CD14-positive monocyte (primary cell): Measurements from ENCODE around the gene THRB. TPM values are rescaled to one million over a fixed set of nuclear protein-coding genes. Genes with fewer than 3 reads are reported as not detected.

ENCODE experiments used
- DNase-seq, 3 donors: peaks; one replicate each; pipeline ENCODE4 v3.0.0-alpha.2; 2011 to 2022
- H2AFZ ChIP-seq: 2 replicates; pipeline ENCODE4 v1.6.0; 2012; ENCODE audit warnings: mild to moderate bottlenecking, low read depth, low read length, inconsistent platforms; ENCODE audit not compliant: insufficient read depth, poor library complexity, severe bottlenecking
- H3K27ac ChIP-seq, 2 donors: 1 replicate in 1 of 2; 2 replicates in 1 of 2; pipeline ENCODE4 v1.5.1; 2012 to 2013; ENCODE audit warnings: low read length in 2 of 2, control low read depth in 1 of 2, inconsistent platforms in 1 of 2, low read depth in 1 of 2, mild to moderate bottlenecking in 1 of 2
- H3K27me3 ChIP-seq, 2 donors: one replicate each; pipeline versions ENCODE4 v1.6.0 to v1.6.1; 2011 to 2013; ENCODE audit warnings: low read length in 2 of 2; ENCODE audit not compliant: control insufficient read depth in 2 of 2, insufficient read depth in 2 of 2
- H3K36me3 ChIP-seq, 2 donors: replicated peaks in 1 of 2; 1 replicate in 1 of 2; 2 replicates in 1 of 2; pipeline versions ENCODE4 v1.5.1 to v1.6.1; 2012 to 2013; ENCODE audit warnings: low read length in 2 of 2, control low read depth in 1 of 2, inconsistent platforms in 1 of 2, mild to moderate bottlenecking in 1 of 2; ENCODE audit not compliant: insufficient read depth in 2 of 2, control insufficient read depth in 1 of 2
- H3K4me1 ChIP-seq, 2 donors: 1 replicate in 1 of 2; 2 replicates in 1 of 2; pipeline versions ENCODE4 v1.5.1 to v1.6.1; 2012 to 2013; ENCODE audit warnings: low read length in 2 of 2, control low read depth in 1 of 2, inconsistent platforms in 1 of 2, mild to moderate bottlenecking in 1 of 2, moderate library complexity in 1 of 2; ENCODE audit not compliant: insufficient read depth in 2 of 2, control insufficient read depth in 1 of 2
- H3K4me2 ChIP-seq: replicated peaks from 2 replicates; pipeline ENCODE3; 2012; ENCODE audit warnings: low read length, moderate library complexity, mild to moderate bottlenecking; ENCODE audit not compliant: poor library complexity, severe bottlenecking; ENCODE audit errors: extremely low read depth
- H3K4me3 ChIP-seq, 3 experiments: fragments of 200-600 bp in 1 of 3; sonication (generic) in 1 of 3; replicated peaks in 1 of 3; 1 replicate in 2 of 3; 2 replicates in 1 of 3; pipeline ENCODE4 v1.5.1; 2011 to 2013; ENCODE audit warnings: low read length in 3 of 3, mild to moderate bottlenecking in 3 of 3, control low read depth in 2 of 3, low read depth in 2 of 3, inconsistent platforms in 1 of 3, moderate library complexity in 1 of 3
- H3K79me2 ChIP-seq: 2 replicates; pipeline ENCODE4 v1.6.0; 2012; ENCODE audit warnings: mild to moderate bottlenecking, control low read depth, inconsistent platforms, low read length, moderate library complexity; ENCODE audit not compliant: insufficient read depth
- H3K9ac ChIP-seq: 2 replicates; pipeline ENCODE4 v1.6.0; 2017; ENCODE audit warnings: low read length, mild to moderate bottlenecking; ENCODE audit not compliant: insufficient read depth, poor library complexity, severe bottlenecking
- H3K9me3 ChIP-seq, 2 donors: replicated peaks in 1 of 2; 1 replicate in 1 of 2; 2 replicates in 1 of 2; pipeline versions ENCODE4 v1.5.1 to v1.6.1; 2012 to 2013; ENCODE audit warnings: low read length in 2 of 2, control low read depth in 1 of 2; ENCODE audit not compliant: control insufficient read depth in 1 of 2, insufficient read depth in 1 of 2
- H4K20me1 ChIP-seq: 2 replicates; pipeline ENCODE4 v1.6.0; 2012; ENCODE audit warnings: mild to moderate bottlenecking, low read length, control low read depth, moderate library complexity; ENCODE audit not compliant: insufficient read depth
- H3K27ac Mint-ChIP-seq, 7 donors: one replicate each; pipeline ENCODE4 v1.8.0; 2020; ENCODE audit warnings: mild to moderate bottlenecking in 7 of 7, mixed read lengths in 7 of 7, moderate library complexity in 6 of 7, inconsistent platforms in 2 of 7
- H3K27me3 Mint-ChIP-seq, 3 donors: one replicate each; pipeline ENCODE4 v1.8.0; 2021 to 2022; ENCODE audit warnings: low read depth in 3 of 3, mild to moderate bottlenecking in 3 of 3, mixed read lengths in 3 of 3, moderate library complexity in 3 of 3, inconsistent platforms in 1 of 3
- H3K36me3 Mint-ChIP-seq, 2 donors: one replicate each; pipeline ENCODE4 v1.8.0; 2020; ENCODE audit warnings: mixed read lengths in 2 of 2, inconsistent platforms in 1 of 2, mild to moderate bottlenecking in 1 of 2
- H3K4me1 Mint-ChIP-seq: one replicate; pipeline ENCODE4 v1.8.0; 2020; ENCODE audit warnings: mild to moderate bottlenecking, mixed read lengths
- H3K4me3 Mint-ChIP-seq, 2 donors: one replicate each; pipeline ENCODE4 v1.8.0; 2020; ENCODE audit warnings: mild to moderate bottlenecking in 2 of 2, mixed read lengths in 2 of 2, moderate library complexity in 1 of 2
- H3K9me3 Mint-ChIP-seq, 7 donors: one replicate each; pipeline ENCODE4 v1.8.0; 2020 to 2022; ENCODE audit warnings: mixed read lengths in 7 of 7, mild to moderate bottlenecking in 6 of 7, moderate library complexity in 6 of 7, inconsistent platforms in 2 of 7
- WGBS: methylation state at CpG from one replicate; pipeline ENCODE4 v1.1.5; 2013; ENCODE audit warnings: missing lambda C conversion rate; ENCODE audit not compliant: insufficient coverage; 5-methylcytosine and 5-hydroxymethylcytosine counted together
- intact Hi-C, 2 donors: fragments of 100-400 bp; cut with micrococcal nuclease; formaldehyde crosslinking; loops; one replicate each; pipeline versions ENCODE4 v1.15.0 to v1.15.1; 2023
- polyA plus RNA-seq, 3 donors: library from polyadenylated mRNA; depleted of rRNA in 1 of 3; unstranded in 2 of 3; stranded (reverse) in 1 of 3; fragments of 300-500 nt in 2 of 3; fragments of >200 nt in 1 of 3; fragmentation: Illumina TruSeq in 2 of 3; gene quantifications; 1 replicate in 2 of 3; 2 replicates in 1 of 3; pipeline ENCODE4 v1.2.3, GENCODE V29; 2012 to 2021
- TF ChIP-seq, protein P1 (sequence below): fragments of 200-600 bp; IDR thresholded peaks from one replicate; pipeline ENCODE4 v1.8.0; 2022; ENCODE audit warnings: antibody characterized with exemption, mild to moderate bottlenecking

The THRB gene
- polyA plus RNA-seq, 3 donors, result 0.05 TPM; not detected in 2

DNA sequence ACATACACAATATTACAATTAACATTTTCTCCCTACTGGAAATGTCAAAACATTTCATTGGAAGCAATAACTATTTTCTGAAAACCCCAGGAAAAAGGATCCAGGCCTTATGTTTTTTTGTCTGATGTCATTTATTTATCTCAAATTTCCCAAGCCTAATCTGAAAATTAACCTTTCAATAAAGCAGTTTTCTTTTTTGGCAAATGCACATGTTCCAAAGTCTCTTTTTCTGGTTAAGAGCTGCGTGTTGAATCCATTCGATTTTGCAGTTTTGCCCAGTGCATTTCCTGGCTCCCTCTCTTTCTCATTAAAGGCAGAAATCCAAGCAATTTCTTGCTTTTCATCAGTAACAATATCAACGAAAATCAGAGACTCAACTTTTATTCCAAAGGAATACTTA lies 327.2 kb downstream of the THRB start:
- Histone ChIP-seq H3K4me3 (no peak overlapping the region), H3K27ac (no peak overlapping the region), H3K79me2 (no peaks in the 10 kb centered on the region), H3K36me3 (no peaks in the 10 kb centered on the region), H3K27me3 (no peaks in the 10 kb centered on the region), H4K20me1 (no peaks in the 10 kb centered on the region), H2AFZ (no peak overlapping the region), H3K4me1 (no peaks in the 10 kb centered on the region), H3K9ac (no peak overlapping the region), H3K9me3 (no peaks in the 10 kb centered on the region), H3K4me2 (no peak overlapping the region)
- Mint-ChIP-seq H3K27me3 (no peaks in the 10 kb centered on the region), H3K9me3 (no peaks in the 10 kb centered on the region), H3K4me1 (no peaks in the 10 kb centered on the region), H3K36me3 (no peaks in the 10 kb centered on the region), H3K4me3 (no peak overlapping the region), H3K27ac (no peak overlapping the region)
- intact Hi-C loops, result no loop called here
- 100% methylated on average over 2 of the region's 3 CpGs for WGBS
- TF ChIP-seq, protein P1, sequence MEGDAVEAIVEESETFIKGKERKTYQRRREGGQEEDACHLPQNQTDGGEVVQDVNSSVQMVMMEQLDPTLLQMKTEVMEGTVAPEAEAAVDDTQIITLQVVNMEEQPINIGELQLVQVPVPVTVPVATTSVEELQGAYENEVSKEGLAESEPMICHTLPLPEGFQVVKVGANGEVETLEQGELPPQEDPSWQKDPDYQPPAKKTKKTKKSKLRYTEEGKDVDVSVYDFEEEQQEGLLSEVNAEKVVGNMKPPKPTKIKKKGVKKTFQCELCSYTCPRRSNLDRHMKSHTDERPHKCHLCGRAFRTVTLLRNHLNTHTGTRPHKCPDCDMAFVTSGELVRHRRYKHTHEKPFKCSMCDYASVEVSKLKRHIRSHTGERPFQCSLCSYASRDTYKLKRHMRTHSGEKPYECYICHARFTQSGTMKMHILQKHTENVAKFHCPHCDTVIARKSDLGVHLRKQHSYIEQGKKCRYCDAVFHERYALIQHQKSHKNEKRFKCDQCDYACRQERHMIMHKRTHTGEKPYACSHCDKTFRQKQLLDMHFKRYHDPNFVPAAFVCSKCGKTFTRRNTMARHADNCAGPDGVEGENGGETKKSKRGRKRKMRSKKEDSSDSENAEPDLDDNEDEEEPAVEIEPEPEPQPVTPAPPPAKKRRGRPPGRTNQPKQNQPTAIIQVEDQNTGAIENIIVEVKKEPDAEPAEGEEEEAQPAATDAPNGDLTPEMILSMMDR, result no peak
- DNase-seq, result no peak

DNA sequence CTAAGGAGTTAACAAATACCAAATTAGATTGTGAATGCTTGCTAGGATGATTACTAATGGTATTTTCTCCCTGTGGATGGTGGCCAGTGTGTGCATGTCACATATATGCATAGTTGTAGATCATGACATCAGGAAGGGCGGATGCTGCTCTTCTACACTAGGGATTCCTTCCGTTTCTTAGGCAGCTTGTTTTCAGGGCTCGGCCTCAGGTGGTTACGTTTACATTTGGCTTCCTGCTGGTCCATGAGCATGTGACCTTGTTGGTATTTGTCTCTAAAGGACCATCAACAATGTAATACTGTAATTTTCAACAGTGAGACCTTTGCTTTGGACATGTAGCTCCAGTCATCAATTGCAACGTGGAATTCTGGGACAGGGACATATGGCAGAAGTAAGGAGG lies 328.1 kb downstream of the THRB start:
- WGBS, result 93% methylated on average over 4 of the region's 5 CpGs

More for the DNA sequence above, 328.1 kb downstream of the THRB start:
- Mint-ChIP-seq H3K4me3 (no peak overlapping the region), H3K27me3 (peaks cover 0 to 2% (median 0%) of the 10 kb centered on the region in 3 donors), H3K27ac (no peak overlapping the region), H3K36me3 (no peaks in the 10 kb centered on the region), H3K9me3 (no peaks in the 10 kb centered on the region), H3K4me1 (no peaks in the 10 kb centered on the region)
- Histone ChIP-seq H3K36me3 (no peaks in the 10 kb centered on the region), H3K27me3 (no peaks in the 10 kb centered on the region), H3K4me1 (no peaks in the 10 kb centered on the region), H3K4me2 (no peak overlapping the region), H2AFZ (no peak overlapping the region), H3K9ac (no peak overlapping the region), H3K79me2 (no peaks in the 10 kb centered on the region), H3K4me3 (no peak overlapping the region), H3K27ac (no peak overlapping the region), H3K9me3 (no peaks in the 10 kb centered on the region), H4K20me1 (no peaks in the 10 kb centered on the region)
- TF ChIP-seq, protein P1, result no peak
- intact Hi-C loops, result no loop called here
- DNase-seq, result no peak
